Limb (tissue), 2 donors: ENCODE results near the gene UMAD1.

Source experiments
- DNase-seq, 2 donors: peaks; one replicate each; pipeline ENCODE4 v3.0.0-alpha.2; 2016; ENCODE audit errors: extremely low spot score in 2 of 2

The UMAD1 gene

DNA sequence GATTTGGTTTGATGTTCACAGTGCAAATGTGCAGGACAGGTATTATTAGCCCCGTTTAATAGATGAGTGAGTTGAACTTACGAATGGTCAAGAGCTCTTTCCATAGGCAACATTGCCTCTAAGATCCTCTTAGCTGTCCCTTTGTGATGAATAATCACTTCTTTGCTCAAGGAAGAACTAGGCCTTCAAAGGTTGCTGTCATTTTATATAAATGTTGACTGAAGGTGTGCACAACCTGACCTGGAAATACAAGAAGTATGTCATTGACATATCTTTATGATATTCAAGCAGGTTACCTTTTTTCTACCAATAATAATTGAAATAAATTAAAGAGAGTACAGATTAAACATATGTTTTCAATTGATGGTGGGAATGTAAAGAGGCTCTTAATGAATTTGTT is 279.5 kb downstream of the UMAD1 start:
- DNase-seq = no peak

DNA sequence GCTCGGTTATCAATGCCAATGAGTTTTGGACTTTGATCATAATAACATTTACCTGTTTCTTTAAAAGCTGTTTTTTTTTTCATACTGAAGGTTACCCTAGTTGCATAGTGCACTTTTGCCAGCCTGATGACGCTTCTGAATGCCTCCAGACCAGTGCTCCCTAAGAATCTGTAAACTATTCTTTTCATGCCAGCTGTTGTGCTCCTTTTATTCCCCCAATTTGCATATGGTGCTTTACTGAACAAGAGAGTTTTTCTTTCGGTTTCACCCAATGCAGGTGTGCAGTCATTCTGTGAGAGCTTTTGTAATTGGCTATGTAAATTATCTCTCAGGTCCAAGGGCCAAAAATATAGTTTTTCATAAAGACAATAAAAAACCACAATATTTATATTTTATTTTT is 279.9 kb downstream of the UMAD1 start:
- DNase-seq = no peak

DNA sequence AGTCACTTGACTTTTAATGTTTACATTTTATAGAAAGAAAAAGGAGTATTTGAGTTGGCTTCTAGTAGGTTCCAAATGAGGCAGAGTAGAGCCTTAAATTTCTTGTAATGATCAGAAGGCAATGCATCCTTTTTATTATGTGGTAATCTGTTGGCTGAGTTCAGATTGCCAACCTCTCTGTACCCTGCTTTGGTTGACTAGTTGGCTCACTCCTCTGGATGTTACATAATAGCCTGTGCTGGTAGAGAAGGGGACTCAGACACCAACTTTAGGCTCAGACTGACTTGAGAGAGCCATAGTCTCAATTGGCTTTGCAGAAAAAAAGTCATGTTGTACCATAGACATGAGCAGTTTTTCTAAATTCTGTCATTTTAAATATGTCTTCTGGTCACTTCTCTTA is 281.3 kb downstream of the UMAD1 start:
- no peak for DNase-seq

DNA sequence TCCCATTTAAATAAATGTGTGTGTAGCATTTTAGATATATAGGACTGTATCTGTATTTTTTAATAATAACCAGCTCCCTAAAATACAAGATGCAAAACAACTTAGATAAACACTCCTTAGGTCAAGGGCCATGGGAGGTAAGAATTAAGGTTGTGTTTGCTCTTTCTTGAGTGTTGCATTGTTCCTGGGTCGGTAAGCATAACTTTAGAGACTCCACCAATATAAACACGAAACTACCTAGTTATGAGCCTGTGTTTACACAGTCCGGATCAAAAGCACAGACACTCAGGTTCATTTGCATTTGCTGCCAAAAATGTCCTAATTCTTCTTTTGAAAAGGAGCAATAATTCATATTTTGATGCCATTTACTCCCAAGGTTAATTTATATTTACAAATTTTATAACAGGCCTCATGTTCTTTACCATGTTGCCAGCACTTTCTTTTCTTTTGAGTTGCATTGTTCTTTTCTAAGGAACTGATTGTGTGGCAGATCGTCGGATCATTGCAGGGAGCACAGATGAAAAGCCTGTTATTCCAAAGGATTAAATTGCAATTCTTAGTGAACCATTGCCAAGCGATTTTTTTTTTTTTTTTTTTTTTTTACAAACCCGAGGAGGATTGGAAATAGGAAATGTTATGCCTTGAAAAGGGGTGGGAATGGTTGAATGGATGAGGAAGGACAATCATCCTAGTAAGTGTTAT is 282.3 kb downstream of the UMAD1 start:
- no peak for DNase-seq

DNA sequence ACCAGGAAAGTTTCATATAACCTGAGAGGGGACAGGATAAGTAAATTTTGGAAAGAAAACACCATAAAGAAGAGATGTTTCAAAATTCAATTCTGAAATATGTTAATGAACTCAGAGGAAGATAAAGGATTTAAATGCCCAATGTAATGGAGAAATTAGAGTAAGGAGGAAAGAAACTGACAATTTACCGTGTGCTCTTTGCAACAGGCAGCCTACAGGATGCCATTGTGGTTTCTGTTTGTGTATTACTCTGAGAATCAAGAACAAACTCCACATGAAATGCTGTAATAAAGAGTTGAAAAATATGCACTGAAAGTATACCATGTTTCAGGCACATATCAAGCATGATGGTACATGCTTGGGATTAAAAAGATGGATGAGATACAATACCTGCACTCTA is 283.3 kb downstream of the UMAD1 start:
- DNase-seq = no peak

DNA sequence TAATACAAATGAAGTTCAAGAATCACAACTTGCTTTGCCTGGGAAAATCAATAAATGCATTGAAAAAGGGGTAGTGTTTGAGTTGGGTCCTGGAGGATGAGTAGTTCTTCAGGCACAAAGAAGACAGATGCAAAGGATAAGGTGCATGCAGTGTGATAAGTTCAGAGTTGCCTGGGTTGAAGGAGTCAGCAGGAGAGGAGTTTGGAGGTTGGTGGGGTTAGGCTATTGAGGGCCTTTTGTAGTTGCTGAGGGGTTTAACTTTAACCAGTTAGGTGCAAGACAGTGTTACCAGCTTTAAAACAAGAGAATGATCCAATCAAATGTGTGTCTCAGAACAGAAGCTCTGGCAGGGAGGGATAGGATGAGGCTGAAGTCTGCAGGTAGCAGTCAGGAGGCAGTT is 283.8 kb downstream of the UMAD1 start:
- no peak for DNase-seq
